Stimulated activated naive CD8-positive, alpha-beta T cell treated with anti-CD3 and anti-CD28 coated beads, Interleukin-15, Interleukin-2, amounts not matched to agents 100 ng/mL and 50 ng/mL, for 24 hours (primary cell): ENCODE measurements around the gene CHCHD6.

Experiments
- H3K27ac Mint-ChIP-seq: one replicate; pipeline ENCODE4 v1.8.0; 2021; ENCODE audit warnings: mild to moderate bottlenecking, mixed read lengths
- H3K27me3 Mint-ChIP-seq: one replicate; pipeline ENCODE4 v1.8.0; 2021; ENCODE audit warnings: mixed read lengths
- H3K36me3 Mint-ChIP-seq: one replicate; pipeline ENCODE4 v1.8.0; 2021; ENCODE audit warnings: low read depth, mixed read lengths
- H3K4me1 Mint-ChIP-seq: one replicate; pipeline ENCODE4 v1.8.0; 2021; ENCODE audit warnings: low read depth, mixed read lengths
- H3K4me3 Mint-ChIP-seq: one replicate; pipeline ENCODE4 v1.8.0; 2021; ENCODE audit warnings: mild to moderate bottlenecking, mixed read lengths
- H3K9me3 Mint-ChIP-seq: one replicate; pipeline ENCODE4 v1.8.0; 2021; ENCODE audit warnings: mixed read lengths

CHCHD6 gene

GRCh38 chr3:126878664-126879063 is 174.6 kb downstream of the CHCHD6 start:
- Mint-ChIP-seq H3K9me3 (no peaks in the 10 kb centered on the region), H3K4me3 (no peak overlapping the region), H3K27me3 (no peaks in the 10 kb centered on the region), H3K4me1 (no peaks in the 10 kb centered on the region), H3K27ac (no peak overlapping the region), H3K36me3 (no peaks in the 10 kb centered on the region)

DNA sequence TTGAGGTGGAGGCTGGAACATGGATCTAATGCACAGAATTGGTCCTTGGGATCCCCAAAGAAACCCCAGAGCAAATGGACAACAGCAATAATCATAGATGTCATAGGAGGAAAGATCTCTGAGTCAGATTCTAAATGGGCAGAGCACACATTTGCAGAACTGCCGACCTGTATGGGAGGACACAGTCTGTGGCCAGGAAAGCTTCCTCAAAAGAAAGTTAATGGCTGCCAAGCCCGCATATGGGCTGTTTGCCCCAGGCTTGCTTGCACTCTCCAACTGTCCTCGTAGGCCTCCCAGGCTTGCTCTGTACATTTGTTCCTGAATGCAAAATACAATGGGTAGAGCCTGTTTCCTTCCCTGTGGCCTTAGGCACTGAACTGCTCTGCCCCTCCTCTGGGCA is 176.9 kb downstream of the CHCHD6 start:
- no peak overlapping the region for H3K27ac Mint-ChIP-seq
- H3K36me3 Mint-ChIP-seq = no peaks in the 10 kb centered on the region
- H3K4me1 Mint-ChIP-seq = no peaks in the 10 kb centered on the region
- no peaks in the 10 kb centered on the region for H3K27me3 Mint-ChIP-seq
- no peaks in the 10 kb centered on the region for H3K9me3 Mint-ChIP-seq
- no peak overlapping the region for H3K4me3 Mint-ChIP-seq

- H3K4me1 Mint-ChIP-seq = no peaks in the 10 kb centered on the region
- H3K27ac Mint-ChIP-seq = no peak overlapping the region
- no peaks in the 10 kb centered on the region for H3K27me3 Mint-ChIP-seq
- H3K36me3 Mint-ChIP-seq = no peaks in the 10 kb centered on the region
- no peak overlapping the region for H3K4me3 Mint-ChIP-seq
- H3K9me3 Mint-ChIP-seq = no peaks in the 10 kb centered on the region
Observed at GRCh38 chr3:126881861-126882260, 177.8 kb downstream of the CHCHD6 start.

DNA sequence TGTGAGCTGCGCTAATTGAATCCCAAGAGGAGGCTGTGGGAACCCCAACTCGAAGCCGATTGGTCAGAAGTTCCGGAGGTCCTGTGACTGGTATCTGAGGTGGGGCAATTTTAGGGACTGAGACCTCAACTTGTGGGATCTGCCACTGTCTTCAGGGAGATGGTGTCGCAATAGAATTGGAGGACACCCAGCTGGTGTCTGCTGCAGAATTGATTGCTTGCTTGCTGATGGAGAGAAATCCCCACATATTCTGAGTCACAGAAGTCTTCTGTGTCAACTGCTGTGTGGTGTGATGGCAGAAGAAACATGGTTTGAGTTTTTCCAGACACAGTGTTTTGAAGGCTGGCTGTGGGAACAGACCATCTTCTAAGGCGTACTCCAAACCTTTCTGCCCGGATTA is 179.2 kb downstream of the CHCHD6 start:
- H3K9me3 Mint-ChIP-seq = no peaks in the 10 kb centered on the region
- H3K4me3 Mint-ChIP-seq = no peak overlapping the region
- no peaks in the 10 kb centered on the region for H3K36me3 Mint-ChIP-seq
- H3K4me1 Mint-ChIP-seq = no peaks in the 10 kb centered on the region
- no peaks in the 10 kb centered on the region for H3K27me3 Mint-ChIP-seq
- no peak overlapping the region for H3K27ac Mint-ChIP-seq

GRCh38 chr3:126885425-126885824 is 181.4 kb downstream of the CHCHD6 start:
- Mint-ChIP-seq H3K36me3 (no peaks in the 10 kb centered on the region), H3K4me3 (no peak overlapping the region), H3K27ac (no peak overlapping the region), H3K9me3 (no peaks in the 10 kb centered on the region), H3K4me1 (no peaks in the 10 kb centered on the region), H3K27me3 (no peaks in the 10 kb centered on the region)

- no peak overlapping the region for H3K4me3 Mint-ChIP-seq
Observed at GRCh38 chr3:126886217-126886616, 182.2 kb downstream of the CHCHD6 start.

GRCh38 chr3:126887686-126888085 is 183.6 kb downstream of the CHCHD6 start:
- H3K9me3 Mint-ChIP-seq = no peaks in the 10 kb centered on the region
- H3K4me1 Mint-ChIP-seq = no peaks in the 10 kb centered on the region
- H3K27ac Mint-ChIP-seq = no peak overlapping the region
- no peak overlapping the region for H3K4me3 Mint-ChIP-seq
- no peaks in the 10 kb centered on the region for H3K27me3 Mint-ChIP-seq
- no peaks in the 10 kb centered on the region for H3K36me3 Mint-ChIP-seq

More at GRCh38 chr3:126886217-126886616, 182.2 kb downstream of the CHCHD6 start:
- Mint-ChIP-seq H3K4me1 (no peaks in the 10 kb centered on the region), H3K27ac (no peak overlapping the region), H3K27me3 (no peaks in the 10 kb centered on the region), H3K36me3 (no peaks in the 10 kb centered on the region), H3K9me3 (no peaks in the 10 kb centered on the region)

- Mint-ChIP-seq H3K27ac (no peak overlapping the region), H3K4me1 (no peaks in the 10 kb centered on the region), H3K4me3 (no peak overlapping the region), H3K9me3 (no peaks in the 10 kb centered on the region), H3K27me3 (no peaks in the 10 kb centered on the region), H3K36me3 (no peaks in the 10 kb centered on the region)
Observed at GRCh38 chr3:126888186-126888760, 184.2 kb downstream of the CHCHD6 start.

GRCh38 chr3:126889276-126890201 is 185.5 kb downstream of the CHCHD6 start:
- no peaks in the 10 kb centered on the region for H3K9me3 Mint-ChIP-seq
- H3K4me3 Mint-ChIP-seq = no peak overlapping the region
- no peaks in the 10 kb centered on the region for H3K4me1 Mint-ChIP-seq
- H3K27ac Mint-ChIP-seq = no peak overlapping the region
- no peaks in the 10 kb centered on the region for H3K27me3 Mint-ChIP-seq
- no peaks in the 10 kb centered on the region for H3K36me3 Mint-ChIP-seq

- Mint-ChIP-seq H3K27ac (no peak overlapping the region), H3K9me3 (no peaks in the 10 kb centered on the region), H3K36me3 (no peaks in the 10 kb centered on the region), H3K4me3 (no peak overlapping the region), H3K27me3 (no peaks in the 10 kb centered on the region), H3K4me1 (no peaks in the 10 kb centered on the region)
Observed at GRCh38 chr3:126891141-126891540, 187.1 kb downstream of the CHCHD6 start.

DNA sequence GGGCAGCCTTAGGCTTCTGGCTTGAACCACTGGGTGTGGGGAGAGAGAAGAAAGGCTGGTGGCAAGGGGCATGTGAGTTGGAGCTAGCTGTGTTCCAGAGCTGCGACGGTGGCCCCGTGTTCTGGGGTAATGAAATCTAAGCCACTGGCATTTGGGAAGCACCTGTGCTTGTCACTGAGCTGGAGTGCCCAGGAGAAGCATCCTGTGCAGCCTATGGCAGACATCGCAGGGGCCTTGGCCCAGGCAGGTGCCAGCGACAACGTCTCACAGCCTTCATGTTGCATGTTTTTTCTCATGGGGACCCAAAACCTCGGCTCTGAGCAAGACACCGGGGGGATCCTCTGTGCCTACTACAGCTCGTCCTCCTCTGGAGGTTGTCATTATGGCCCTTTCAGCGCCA is 187.8 kb downstream of the CHCHD6 start:
- H3K4me3 Mint-ChIP-seq = no peak overlapping the region
- no peaks in the 10 kb centered on the region for H3K27me3 Mint-ChIP-seq
- no peaks in the 10 kb centered on the region for H3K9me3 Mint-ChIP-seq
- H3K36me3 Mint-ChIP-seq = no peaks in the 10 kb centered on the region
- H3K4me1 Mint-ChIP-seq = no peaks in the 10 kb centered on the region
- H3K27ac Mint-ChIP-seq = no peak overlapping the region

GRCh38 chr3:126893651-126894050 is 189.6 kb downstream of the CHCHD6 start:
- H3K4me3 Mint-ChIP-seq = no peak overlapping the region

DNA sequence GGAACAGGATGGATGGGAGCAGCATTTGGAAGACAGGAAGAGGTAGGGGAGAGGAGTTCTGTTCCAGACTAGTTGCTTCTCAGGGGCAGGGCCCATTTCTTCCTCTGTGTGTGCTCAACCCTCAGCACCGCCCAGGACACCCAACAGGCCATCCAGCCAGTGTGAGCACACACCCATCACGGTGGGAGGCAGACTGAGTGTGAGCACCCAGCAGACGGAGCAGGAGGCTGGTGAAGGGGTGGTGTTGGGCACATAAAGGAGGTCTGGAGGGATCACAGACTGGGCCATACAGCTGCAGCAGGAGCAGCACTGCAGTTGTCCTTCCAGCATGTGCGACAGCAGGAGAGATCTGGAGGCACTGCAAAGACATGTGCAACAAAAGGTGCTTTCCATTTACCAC is 190.4 kb downstream of the CHCHD6 start:
- no peak overlapping the region for H3K27ac Mint-ChIP-seq
- no peaks in the 10 kb centered on the region for H3K27me3 Mint-ChIP-seq
- peaks cover 2% of the 10 kb centered on the region for H3K36me3 Mint-ChIP-seq
- no peak overlapping the region for H3K4me3 Mint-ChIP-seq
- no peaks in the 10 kb centered on the region for H3K9me3 Mint-ChIP-seq
- no peaks in the 10 kb centered on the region for H3K4me1 Mint-ChIP-seq

More at GRCh38 chr3:126893651-126894050, 189.6 kb downstream of the CHCHD6 start:
- H3K36me3 Mint-ChIP-seq = no peaks in the 10 kb centered on the region
- H3K27me3 Mint-ChIP-seq = no peaks in the 10 kb centered on the region
- H3K27ac Mint-ChIP-seq = no peak overlapping the region
- H3K4me1 Mint-ChIP-seq = no peaks in the 10 kb centered on the region
- no peaks in the 10 kb centered on the region for H3K9me3 Mint-ChIP-seq

GRCh38 chr3:126895178-126896066 is 191.4 kb downstream of the CHCHD6 start:
- Mint-ChIP-seq H3K27ac (no peak overlapping the region), H3K36me3 (peaks cover 11% of the 10 kb centered on the region), H3K4me1 (no peaks in the 10 kb centered on the region), H3K4me3 (no peak overlapping the region), H3K9me3 (no peaks in the 10 kb centered on the region), H3K27me3 (no peaks in the 10 kb centered on the region)

DNA sequence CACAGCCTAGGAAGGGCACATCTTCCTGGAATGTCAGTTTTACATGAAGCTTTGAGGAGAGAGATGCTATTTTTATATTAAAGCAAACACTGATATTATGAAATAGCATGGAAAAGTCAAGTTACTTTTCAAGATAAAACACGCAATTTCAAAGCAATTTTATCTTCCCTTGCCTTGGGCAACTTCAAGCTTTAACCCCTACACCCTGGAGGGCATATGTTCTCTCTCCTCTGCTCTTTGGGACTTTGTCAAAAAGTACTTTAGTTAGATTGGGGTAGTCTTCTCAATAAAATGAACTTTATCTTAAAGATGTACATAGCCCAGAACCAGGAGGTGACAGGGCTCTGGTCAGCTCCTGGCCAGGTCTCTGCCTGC is 192.0 kb downstream of the CHCHD6 start:
- H3K36me3 Mint-ChIP-seq = peaks cover 12% of the 10 kb centered on the region
- H3K27me3 Mint-ChIP-seq = no peaks in the 10 kb centered on the region
- H3K9me3 Mint-ChIP-seq = no peaks in the 10 kb centered on the region
- no peak overlapping the region for H3K4me3 Mint-ChIP-seq
- no peaks in the 10 kb centered on the region for H3K4me1 Mint-ChIP-seq
- no peak overlapping the region for H3K27ac Mint-ChIP-seq
